T follicular helper cell (primary cell): ENCODE results near the gene CRYZL1.

Experiments used
- DNase-seq: peaks from one replicate; pipeline ENCODE4 v3.0.0-alpha.2; 2020; ENCODE audit warnings: low read depth

CRYZL1 gene

GRCh38 chr21:33541105-33541711, 100.3 kb downstream of the CRYZL1 start:
- DNase-seq = no peak

- no peak for DNase-seq
Measured at GRCh38 chr21:33540711-33541104, 100.8 kb downstream of the CRYZL1 start.

- DNase-seq = no peak
Measured at GRCh38 chr21:33539616-33540015, 101.9 kb downstream of the CRYZL1 start.
